HG03135 (cell line): ENCODE measurements around the gene CALCOCO1.

Experiments used
- ATAC-seq: cut with Tn5 transposase; IDR thresholded peaks from one replicate; pipeline ENCODE4 v1.9.1; 2021; ENCODE audit warnings: mild to moderate bottlenecking, moderate library complexity; ENCODE audit not compliant: unreplicated experiment

The CALCOCO1 gene

GRCh38 chr12:53667080-53667479, 60.2 kb downstream of the CALCOCO1 start:
- no peak for ATAC-seq

GRCh38 chr12:53664936-53665335, 62.3 kb downstream of the CALCOCO1 start:
- no peak for ATAC-seq

- ATAC-seq = no peak
Measured at GRCh38 chr12:53664191-53664590, 63.1 kb downstream of the CALCOCO1 start.

GRCh38 chr12:53660041-53660440, 67.2 kb downstream of the CALCOCO1 start:
- no peak for ATAC-seq

- no peak for ATAC-seq
Measured at GRCh38 chr12:53659571-53659981, 67.7 kb downstream of the CALCOCO1 start.

- ATAC-seq = no peak
Measured at GRCh38 chr12:53659011-53659551, 68.2 kb downstream of the CALCOCO1 start.
